T47D (cell line): ENCODE data around the gene EML3.
"Not testable (repeated sequence)": the region's sequence is repeated elsewhere in the genome, so short reads cannot be mapped to it uniquely, and the experiment has no call there.

Source experiments
- DNase-seq, 2 experiments: peaks; one replicate each; pipeline versions ENCODE4 v3.0.0 to v3.0.0-alpha.2; 2011 to 2012; ENCODE audit warnings: low read depth in 1 of 2, low spot score in 1 of 2
- JUND ChIP-seq: IDR thresholded peaks from 2 replicates; pipeline ENCODE4 v1.6.1; 2012; ENCODE audit warnings: low read depth
- in situ Hi-C: cut with HindIII; loops from 2 replicates; pipeline ENCODE4 v1.10.0; 2016; ENCODE audit warnings: low sequenced_read_pairs, low pct_unique_long_range_greater_than_20kb

EML3 gene

DNA sequence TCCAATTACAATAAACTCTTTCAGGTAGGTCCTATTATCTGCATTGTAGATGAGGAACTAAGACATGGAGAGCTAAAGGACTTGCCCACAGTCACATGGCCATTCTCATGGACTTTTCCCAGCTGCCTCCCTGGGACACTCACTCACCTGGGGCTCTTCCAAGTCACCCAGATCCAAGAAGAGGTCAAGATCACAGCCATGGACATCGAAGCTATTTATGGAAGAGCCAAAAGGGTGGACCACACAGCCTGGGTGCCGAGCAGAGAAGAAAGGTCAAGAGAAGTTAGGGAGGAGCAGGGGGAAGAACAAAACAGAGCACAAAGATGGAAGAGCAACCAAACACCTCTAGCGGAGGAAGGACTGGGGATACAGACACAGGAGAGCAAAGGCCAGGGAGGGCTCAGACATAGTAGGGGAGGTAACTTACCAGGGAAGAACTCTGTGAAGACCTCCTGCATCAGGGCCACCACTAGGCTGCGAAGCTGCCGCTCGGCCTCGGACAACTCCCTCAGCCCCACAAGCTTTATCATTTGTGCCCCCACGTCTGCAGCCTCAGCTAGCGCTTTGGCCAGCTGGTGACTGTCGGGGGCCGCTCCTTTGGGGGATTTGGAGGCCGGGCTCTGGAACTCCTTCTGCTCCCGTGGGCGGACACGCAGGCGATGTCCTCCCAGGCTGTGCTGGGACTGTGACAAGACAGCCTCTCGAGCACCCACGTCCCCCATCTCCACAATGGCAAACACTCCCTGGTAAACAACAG, 31.4 kb downstream of the EML3 start:
- TF ChIP-seq JUND: no peak
- in situ Hi-C loops: no loop called here
- DNase-seq: no peak

DNA sequence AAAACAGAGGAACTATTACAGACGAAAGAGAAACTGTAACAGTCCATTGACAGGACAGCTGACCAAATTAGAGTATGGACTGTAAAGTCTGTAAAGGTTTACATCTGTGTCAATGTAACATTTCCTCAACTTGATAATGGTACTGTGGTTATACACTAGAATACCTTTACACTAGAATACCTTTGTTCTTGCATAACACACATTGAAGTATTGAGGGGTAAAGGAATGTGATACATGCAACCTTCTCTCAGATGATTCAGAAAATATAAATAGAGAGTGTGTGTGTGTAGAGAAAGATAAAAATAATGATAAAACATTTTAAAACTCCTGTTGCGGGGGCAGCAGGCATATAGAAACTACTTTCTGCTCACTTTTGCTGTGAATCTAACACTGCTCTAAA, 33.3 kb downstream of the EML3 start:
- TF ChIP-seq JUND: no peak
- in situ Hi-C loops: no loop called here
- DNase-seq: no peak

- DNase-seq: no peak
- no peak for TF ChIP-seq JUND
- in situ Hi-C loops: no loop called here
These were observed 34.0 kb downstream of the EML3 start for GRCh38 chr11:62578541-62578940.

DNA sequence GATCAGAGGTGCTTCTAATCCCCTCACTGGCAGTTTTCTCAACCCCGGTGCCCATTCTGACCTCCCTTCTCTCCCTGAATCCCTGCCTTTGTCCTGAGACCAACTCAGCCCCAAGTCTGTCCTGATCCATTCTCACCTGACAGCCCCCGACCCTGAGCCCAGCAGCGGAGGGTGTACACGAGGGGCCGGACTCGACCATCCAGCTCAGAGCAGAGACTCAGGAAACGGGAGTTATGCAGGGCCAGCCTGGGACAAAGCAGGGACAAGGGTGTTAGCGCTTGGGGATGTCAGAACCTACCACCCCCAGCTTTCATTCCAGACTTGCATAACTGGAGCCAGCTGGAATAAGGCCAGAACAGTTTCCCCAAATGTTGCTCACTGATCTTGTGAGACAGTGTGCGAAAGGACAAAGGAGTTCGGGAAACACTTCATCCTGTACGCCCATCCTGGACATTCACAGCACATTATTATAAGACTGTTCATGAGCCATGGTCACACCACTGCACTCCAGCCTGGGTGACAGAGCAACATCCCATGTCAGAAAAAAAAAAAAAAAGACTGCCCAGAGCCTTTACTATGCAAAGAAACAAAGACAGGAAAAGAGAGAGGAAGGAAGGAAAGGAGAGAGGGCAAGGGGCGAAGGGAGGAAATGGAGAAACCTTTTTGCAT, 35.4 kb downstream of the EML3 start:
- in situ Hi-C loops: no loop called here
- DNase-seq: no peak
- no peak for TF ChIP-seq JUND

GRCh38 chr11:62575837-62576236, 36.7 kb downstream of the EML3 start:
- in situ Hi-C loops: no loop called here

DNA sequence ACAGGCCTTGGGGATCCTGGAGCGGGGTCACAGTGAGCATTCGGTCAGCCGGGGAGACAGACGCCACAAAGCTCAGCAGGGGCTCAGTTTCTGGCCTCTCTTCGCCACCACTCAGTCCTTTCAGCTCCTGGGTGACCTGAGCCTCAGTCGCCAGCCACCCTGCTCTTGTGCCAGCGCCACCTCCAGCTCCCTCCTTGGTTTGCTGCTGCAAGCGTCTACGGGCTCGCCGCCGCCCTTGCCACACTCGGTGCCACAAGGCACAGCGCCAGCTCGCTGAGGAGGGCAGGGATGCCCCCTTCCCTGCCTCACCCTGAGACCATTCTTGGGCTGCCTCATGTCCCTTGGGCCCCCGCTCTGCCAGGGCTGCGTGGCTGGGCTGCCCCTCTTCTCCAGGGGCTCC, 37.4 kb downstream of the EML3 start:
- in situ Hi-C loops: no loop called here
- TF ChIP-seq JUND: no peak
- no peak for DNase-seq

More at GRCh38 chr11:62575837-62576236, 36.7 kb downstream of the EML3 start:
- TF ChIP-seq JUND: no peak
- DNase-seq: no peak

GRCh38 chr11:62574363-62575071, 38.1 kb downstream of the EML3 start:
- no peak for TF ChIP-seq JUND
- in situ Hi-C loops: no loop called here
- no peak for DNase-seq

DNA sequence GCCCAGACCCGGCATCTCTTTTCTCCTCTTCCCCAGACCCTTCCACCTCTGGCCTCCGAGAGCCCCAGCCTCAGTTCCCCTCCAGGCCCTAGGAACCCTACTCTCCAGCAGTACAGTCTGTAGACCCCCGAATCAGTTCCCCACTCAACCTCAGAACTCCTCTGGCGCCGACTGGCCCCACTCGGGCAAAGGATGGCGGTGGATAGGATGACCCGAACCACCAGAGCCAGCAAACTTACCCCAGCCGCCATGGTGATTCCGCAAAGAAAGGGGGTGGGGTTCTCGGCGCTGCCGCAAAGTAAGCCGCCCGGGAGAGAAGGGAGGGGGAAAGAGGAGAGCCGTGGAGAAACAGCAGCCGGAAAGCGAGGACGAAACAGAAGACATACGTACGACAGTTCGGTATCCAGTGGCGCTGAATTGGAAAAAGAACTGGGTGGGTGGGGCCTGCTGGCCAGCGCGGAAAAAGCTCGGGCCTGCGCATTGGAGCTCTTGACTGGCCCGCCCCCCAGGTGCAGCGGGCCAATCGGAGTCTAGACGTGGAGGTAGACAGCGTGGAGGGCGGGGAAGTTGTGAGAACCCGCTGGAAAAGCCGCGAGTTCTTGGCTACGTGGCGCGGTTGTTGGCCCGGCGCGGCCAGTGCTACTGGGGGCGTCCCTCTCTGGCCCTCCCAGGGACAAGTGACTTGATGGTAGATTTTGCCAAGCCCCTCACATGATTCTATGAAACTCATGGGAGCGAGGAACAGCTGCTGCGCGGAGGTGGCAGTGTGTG, 38.8 kb downstream of the EML3 start, which contains the start of gene EEF1G:
Gene EEF1G (minus strand): TSS at position 300 of the 771 bp plus-strand sequence. CDS start 49 bp downstream, at position 251.
- peak; percentile 99 to 100 for DNase-seq
- TF ChIP-seq JUND: 0 out of 2 replicates have a peak, but pooled peaks have one; percentile 2
- in situ Hi-C loops: no loop called here

- in situ Hi-C loops: no loop called here
- no peak for TF ChIP-seq JUND
- peak in 1 of 2 experiments; percentile 38 for DNase-seq
These were observed 39.5 kb downstream of the EML3 start for GRCh38 chr11:62573006-62573591.

DNA sequence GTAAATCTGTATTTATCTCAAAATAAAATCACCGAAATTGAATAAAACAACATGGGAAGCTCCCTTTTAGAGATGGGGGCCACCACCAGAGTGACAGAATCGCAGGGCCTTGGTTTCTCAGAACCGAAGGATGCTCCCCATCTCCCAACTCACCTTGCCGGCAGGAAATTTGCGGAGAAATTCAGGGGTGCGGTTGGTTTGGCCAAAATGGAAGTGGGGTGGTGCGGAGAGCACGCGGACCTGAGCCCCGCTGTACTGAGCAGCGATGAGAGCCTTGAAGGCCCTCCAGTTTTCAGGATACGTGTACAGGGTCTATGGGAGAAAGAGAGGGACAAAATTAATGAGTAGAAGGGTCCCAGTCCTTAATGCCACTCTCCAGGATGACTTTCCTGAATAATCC, 40.1 kb downstream of the EML3 start:
- in situ Hi-C loops: no loop called here
- DNase-seq: no peak
- no peak for TF ChIP-seq JUND

DNA sequence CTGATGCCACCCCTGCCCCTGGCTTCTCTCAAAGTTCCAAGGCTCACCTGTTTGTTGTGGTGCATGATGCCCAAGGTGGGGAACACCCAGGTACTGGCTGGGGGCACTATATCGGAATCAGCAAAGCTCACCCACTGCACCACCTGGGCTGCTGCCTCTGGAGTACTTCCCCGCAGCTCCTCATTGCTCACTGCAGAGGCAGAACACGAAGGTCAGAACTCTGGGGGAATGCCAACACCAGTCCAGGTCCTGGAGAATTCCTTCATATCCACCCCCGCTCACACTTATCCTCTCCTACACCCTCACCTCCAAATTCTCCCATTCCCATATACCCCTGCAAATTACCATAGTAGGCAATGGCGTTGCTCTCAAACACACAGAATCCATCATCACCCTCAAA, 41.1 kb downstream of the EML3 start:
- in situ Hi-C loops, DNase-seq: not testable (repeated sequence)

- in situ Hi-C loops, DNase-seq: not testable (repeated sequence)
These were observed 41.7 kb downstream of the EML3 start for GRCh38 chr11:62570903-62571302.
